CD4-positive, alpha-beta T cell treated with Interleukin-4 for 1 hour (primary cell): Measurements from ENCODE around the gene VPREB1.
"Not testable (repeated sequence)": the region's sequence is repeated elsewhere in the genome, so short reads cannot be mapped to it uniquely, and the experiment has no call there.

Experiments
- DNase-seq, 2 donors: peaks; one replicate each; pipeline ENCODE4 v3.0.0-alpha.2; 2020 to 2022

Gene VPREB1

GRCh38 chr22:22244316-22245250 is at the start of gene VPREB1:
TSS of gene VPREB1 (plus strand) at chr22:22244786. CDS start at chr22:22244814, 28 bp downstream.
- no peak for DNase-seq

- no peak for DNase-seq
These were observed 49.7 kb upstream of the VPREB1 start for GRCh38 chr22:22194931-22195264.

- peak; percentile 76 to 82 for DNase-seq
These were observed 49.1 kb upstream of the VPREB1 start for GRCh38 chr22:22195265-22196017.

GRCh38 chr22:22196018-22196533 is 48.5 kb upstream of the VPREB1 start:
- DNase-seq = peak in 1 of 2 donors; percentile 30

- DNase-seq = no peak
These were observed 47.6 kb upstream of the VPREB1 start for GRCh38 chr22:22196833-22197477.

- no peak for DNase-seq
These were observed 46.6 kb upstream of the VPREB1 start for GRCh38 chr22:22197993-22198402.

GRCh38 chr22:22198751-22199150 is 45.8 kb upstream of the VPREB1 start:
- no peak for DNase-seq

GRCh38 chr22:22199634-22200033 is 45.0 kb upstream of the VPREB1 start:
- DNase-seq = no peak

GRCh38 chr22:22200569-22201184 is 43.9 kb upstream of the VPREB1 start:
- no peak for DNase-seq

- peak in 1 of 2 donors; percentile 59 for DNase-seq
These were observed 43.2 kb upstream of the VPREB1 start for GRCh38 chr22:22201185-22201929.

- no peak for DNase-seq
These were observed 42.6 kb upstream of the VPREB1 start for GRCh38 chr22:22201930-22202343.

GRCh38 chr22:22203048-22203971 is 41.3 kb upstream of the VPREB1 start:
- no peak for DNase-seq

- DNase-seq = peak; percentile 66 to 75
These were observed 36.6 kb upstream of the VPREB1 start for GRCh38 chr22:22207845-22208564.

GRCh38 chr22:22208652-22209051 is 35.9 kb upstream of the VPREB1 start:
- no peak for DNase-seq

GRCh38 chr22:22209080-22209640 is 35.4 kb upstream of the VPREB1 start:
- not testable (repeated sequence) for DNase-seq

- DNase-seq = peak in 1 of 2 donors; percentile 16
These were observed 34.2 kb upstream of the VPREB1 start for GRCh38 chr22:22210375-22210774.

GRCh38 chr22:22210889-22211833 is 33.4 kb upstream of the VPREB1 start:
- no peak for DNase-seq

GRCh38 chr22:22213231-22213630 is 31.4 kb upstream of the VPREB1 start:
- DNase-seq = no peak
